Hepatocyte (in vitro differentiated cells): ENCODE results near the gene POLR2L. TPM values are rescaled to one million over a fixed set of nuclear protein-coding genes. Genes with fewer than 3 reads are reported as not detected.

Source experiments
- DNase-seq: peaks from one replicate; pipeline ENCODE4 v3.0.0-alpha.2; 2016; ENCODE audit warnings: low spot score
- H2AFZ ChIP-seq: fragments of 200-600 bp; sonication (generic); 2 replicates; pipeline ENCODE4 v1.6.0; 2016; ENCODE audit warnings: antibody characterized with exemption, mild to moderate bottlenecking
- H3K27ac ChIP-seq: fragments of 200-600 bp; sonication (generic); 2 replicates; pipeline ENCODE4 v1.5.1; 2016; ENCODE audit warnings: mild to moderate bottlenecking
- H3K27me3 ChIP-seq: fragments of 200-600 bp; sonication (generic); 2 replicates; pipeline ENCODE4 v1.6.1; 2016
- H3K36me3 ChIP-seq: fragments of 200-600 bp; sonication (generic); replicated peaks from 2 replicates; pipeline ENCODE4 v1.5.1; 2016; ENCODE audit warnings: low read depth; ENCODE audit not compliant: insufficient read depth
- H3K4me1 ChIP-seq: fragments of 200-600 bp; sonication (generic); 2 replicates; pipeline ENCODE4 v1.5.1; 2016; ENCODE audit warnings: mild to moderate bottlenecking, moderate library complexity; ENCODE audit not compliant: insufficient read depth
- H3K4me2 ChIP-seq: fragments of 200-600 bp; sonication (generic); 2 replicates; pipeline ENCODE4 v1.6.0; 2016
- H3K4me3 ChIP-seq: fragments of 200-600 bp; sonication (generic); 2 replicates; pipeline ENCODE4 v1.5.1; 2016; ENCODE audit warnings: mild to moderate bottlenecking
- H3K79me2 ChIP-seq: fragments of 200-600 bp; sonication (generic); 2 replicates; pipeline ENCODE4 v1.6.0; 2017; ENCODE audit warnings: mild to moderate bottlenecking
- H3K9me2 ChIP-seq: fragments of 200-600 bp; sonication (generic); replicated peaks from 2 replicates; pipeline ENCODE4 v1.6.0; 2017; ENCODE audit warnings: mild to moderate bottlenecking; ENCODE audit not compliant: insufficient read depth
- H3K9me3 ChIP-seq: fragments of 200-600 bp; sonication (generic); 2 replicates; pipeline ENCODE4 v1.5.1; 2016; ENCODE audit warnings: low read depth, mild to moderate bottlenecking
- H4K20me1 ChIP-seq: fragments of 200-600 bp; sonication (generic); 2 replicates; pipeline ENCODE4 v1.6.0; 2016; ENCODE audit warnings: mild to moderate bottlenecking; ENCODE audit not compliant: insufficient read depth, poor library complexity, severe bottlenecking
- CTCF ChIP-seq: fragments of 200-600 bp; sonication (generic); IDR thresholded peaks from 2 replicates; pipeline ENCODE4 v1.5.1; 2016; ENCODE audit warnings: antibody characterized with exemption, mild to moderate bottlenecking; ENCODE audit not compliant: poor library complexity
- EZH2 ChIP-seq: fragments of 200-600 bp; sonication (generic); IDR thresholded peaks from 2 replicates; pipeline ENCODE4 v1.6.1; 2016; ENCODE audit warnings: antibody characterized with exemption, mild to moderate bottlenecking, borderline replicate concordance
- EZH2phosphoT487 ChIP-seq: fragments of 200-600 bp; sonication (generic); IDR thresholded peaks from one replicate; pipeline ENCODE4 v1.6.1; 2018; ENCODE audit warnings: antibody characterized with exemption, mild to moderate bottlenecking, low read depth, moderate library complexity; ENCODE audit not compliant: unreplicated experiment, severe bottlenecking
- WGBS: methylation state at CpG from one replicate; pipeline ENCODE4 v1.1.6; 2016; ENCODE audit warnings: low lambda C conversion rate; ENCODE audit errors: missing lambda C conversion rate; 5-methylcytosine and 5-hydroxymethylcytosine counted together
- polyA plus RNA-seq: library from polyadenylated mRNA; unstranded; fragments of >200 nt; fragmentation: Nextera tagmentation; extraction: Ambion mirVana; gene quantifications from 2 replicates; pipeline ENCODE4 v1.2.1, GENCODE V29; 2016
- total RNA-seq: library from RNA; depleted of rRNA; stranded (reverse); fragments of >200 nt; gene quantifications from 2 replicates; pipeline ENCODE4 v1.2.3, GENCODE V29; 2014

Gene POLR2L
- total and polyA plus RNA-seq, 2 experiments from 2014 or later, result 38.0 to 372 TPM

- no peak for DNase-seq
- Histone ChIP-seq H3K4me2 (peak overlapping the region; percentile 94), H3K36me3 (no peaks in the 10 kb centered on the region), H3K27ac (peak overlapping the region; percentile 98), H3K9me3 (no peaks in the 10 kb centered on the region), H3K27me3 (no peaks in the 10 kb centered on the region), H4K20me1 (peaks cover 13% of the 10 kb centered on the region), H3K79me2 (peaks cover 25% of the 10 kb centered on the region), H3K4me1 (peaks cover 41% of the 10 kb centered on the region), H3K9me2 (no peaks in the 10 kb centered on the region), H3K4me3 (peak overlapping the region; percentile 86), H2AFZ (peak overlapping the region; percentile 75)
- WGBS, result 3% methylated on average over 37 of the region's 53 CpGs
- TF ChIP-seq CTCF (peak; percentile 11), EZH2 (no peak), EZH2phosphoT487 (no peak)
Observed at GRCh38 chr11:843086-843734, 881 bp upstream of the POLR2L start.

GRCh38 chr11:841981-842369 is 354 bp downstream of the POLR2L start:
- Histone ChIP-seq H3K4me2 (peak overlapping the region; percentile 94), H3K9me3 (no peaks in the 10 kb centered on the region), H4K20me1 (peaks cover 13% of the 10 kb centered on the region), H3K4me1 (peaks cover 39% of the 10 kb centered on the region), H3K79me2 (peaks cover 25% of the 10 kb centered on the region), H2AFZ (peak overlapping the region; percentile 75), H3K36me3 (no peaks in the 10 kb centered on the region), H3K4me3 (peak overlapping the region; percentile 86), H3K27me3 (no peaks in the 10 kb centered on the region), H3K9me2 (no peaks in the 10 kb centered on the region), H3K27ac (peak overlapping the region; percentile 98)
- DNase-seq, result no peak
- no peak for TF ChIP-seq EZH2phosphoT487
- TF ChIP-seq CTCF, result no peak
- no peak for TF ChIP-seq EZH2
- WGBS, result 2% methylated on average over 18 of the region's 27 CpGs

- H3K4me1 ChIP-seq, result peaks cover 24% of the 10 kb centered on the region
- no peaks in the 10 kb centered on the region for H3K27me3 ChIP-seq
- H3K27ac ChIP-seq, result no peak overlapping the region
- H3K9me3 ChIP-seq, result no peaks in the 10 kb centered on the region
- H3K36me3 ChIP-seq, result no peaks in the 10 kb centered on the region
- TF ChIP-seq CTCF (no peak), EZH2phosphoT487 (no peak), EZH2 (no peak)
- peaks cover 37% of the 10 kb centered on the region for H3K79me2 ChIP-seq
- no peak overlapping the region for H3K4me3 ChIP-seq
- 90% methylated on average over 23 of the region's 25 CpGs for WGBS
- no peak overlapping the region for H3K4me2 ChIP-seq
- H4K20me1 ChIP-seq, result peaks cover 17% of the 10 kb centered on the region
- no peak overlapping the region for H2AFZ ChIP-seq
- DNase-seq, result no peak
- H3K9me2 ChIP-seq, result no peaks in the 10 kb centered on the region
Observed at GRCh38 chr11:839875-840617, 2.3 kb downstream of the POLR2L start.
